Fibroblast of villous mesenchyme (primary cell): ENCODE data around the gene TPBGL. TPM values are rescaled to one million over a fixed set of nuclear protein-coding genes. Genes with fewer than 3 reads are reported as not detected.

ENCODE experiments used
- DNase-seq: peaks from one replicate; pipeline ENCODE4 v3.0.0-alpha.2; 2010; ENCODE audit warnings: low read depth
- H3K4me3 ChIP-seq: 2 replicates; pipeline ENCODE4 v1.5.1; 2011; ENCODE audit warnings: low read depth, mild to moderate bottlenecking, low read length
- total RNA-seq: library from RNA; depleted of rRNA; stranded (reverse); fragments of >200 nt; gene quantifications from 2 replicates; pipeline ENCODE4 v1.2.3, GENCODE V29; 2012
- TF ChIP-seq, protein P1 (sequence below): IDR thresholded peaks from 2 replicates; pipeline ENCODE4 v1.5.1; 2012; ENCODE audit warnings: low read depth, mild to moderate bottlenecking, low read length; ENCODE audit not compliant: insufficient read depth

The TPBGL gene
- total RNA-seq, 1 donor = not detected

DNA sequence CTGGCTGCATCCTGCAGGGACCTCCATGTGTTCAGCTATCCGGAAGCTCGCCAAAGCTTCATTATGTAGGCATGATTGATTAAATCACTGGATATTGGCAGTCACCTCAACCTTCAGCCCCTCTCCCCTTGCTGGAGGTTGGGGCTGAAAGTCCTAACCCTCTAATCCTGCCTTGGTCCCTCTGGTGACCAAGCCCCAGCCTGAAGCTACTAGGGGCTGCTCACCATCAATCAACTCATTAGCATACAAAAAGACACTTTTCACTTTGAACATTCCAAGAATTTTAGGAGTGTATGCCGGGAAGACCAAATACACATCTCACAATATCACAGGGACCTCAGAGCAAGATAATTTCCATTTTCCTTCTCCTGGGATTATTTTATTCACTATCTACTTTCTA is 38.8 kb upstream of the TPBGL start:
- TF ChIP-seq, protein P1, sequence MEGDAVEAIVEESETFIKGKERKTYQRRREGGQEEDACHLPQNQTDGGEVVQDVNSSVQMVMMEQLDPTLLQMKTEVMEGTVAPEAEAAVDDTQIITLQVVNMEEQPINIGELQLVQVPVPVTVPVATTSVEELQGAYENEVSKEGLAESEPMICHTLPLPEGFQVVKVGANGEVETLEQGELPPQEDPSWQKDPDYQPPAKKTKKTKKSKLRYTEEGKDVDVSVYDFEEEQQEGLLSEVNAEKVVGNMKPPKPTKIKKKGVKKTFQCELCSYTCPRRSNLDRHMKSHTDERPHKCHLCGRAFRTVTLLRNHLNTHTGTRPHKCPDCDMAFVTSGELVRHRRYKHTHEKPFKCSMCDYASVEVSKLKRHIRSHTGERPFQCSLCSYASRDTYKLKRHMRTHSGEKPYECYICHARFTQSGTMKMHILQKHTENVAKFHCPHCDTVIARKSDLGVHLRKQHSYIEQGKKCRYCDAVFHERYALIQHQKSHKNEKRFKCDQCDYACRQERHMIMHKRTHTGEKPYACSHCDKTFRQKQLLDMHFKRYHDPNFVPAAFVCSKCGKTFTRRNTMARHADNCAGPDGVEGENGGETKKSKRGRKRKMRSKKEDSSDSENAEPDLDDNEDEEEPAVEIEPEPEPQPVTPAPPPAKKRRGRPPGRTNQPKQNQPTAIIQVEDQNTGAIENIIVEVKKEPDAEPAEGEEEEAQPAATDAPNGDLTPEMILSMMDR = no peak
- H3K4me3 ChIP-seq = no peak overlapping the region
- DNase-seq = no peak

DNA sequence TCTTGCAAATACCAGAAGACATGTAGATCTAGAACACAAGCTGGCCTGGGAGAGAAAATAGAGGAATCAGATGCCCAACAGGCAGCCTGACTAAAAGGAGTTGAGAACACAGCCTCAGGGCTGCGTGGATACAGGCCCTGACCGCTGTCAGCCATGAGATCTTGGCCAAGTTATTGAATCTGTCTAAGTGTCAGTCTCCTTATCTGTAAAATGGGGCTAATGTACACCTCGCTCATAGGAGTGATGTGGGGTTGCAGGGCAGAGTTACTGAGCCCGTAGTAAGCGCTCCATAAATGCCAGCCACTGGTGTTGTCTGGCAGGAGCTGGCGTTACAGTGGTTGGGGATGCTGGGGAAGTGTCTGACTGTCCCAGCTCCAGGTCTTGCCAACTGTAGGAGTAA is 38.4 kb upstream of the TPBGL start:
- no peak overlapping the region for H3K4me3 ChIP-seq
- TF ChIP-seq, protein P1 = no peak
- DNase-seq = no peak

DNA sequence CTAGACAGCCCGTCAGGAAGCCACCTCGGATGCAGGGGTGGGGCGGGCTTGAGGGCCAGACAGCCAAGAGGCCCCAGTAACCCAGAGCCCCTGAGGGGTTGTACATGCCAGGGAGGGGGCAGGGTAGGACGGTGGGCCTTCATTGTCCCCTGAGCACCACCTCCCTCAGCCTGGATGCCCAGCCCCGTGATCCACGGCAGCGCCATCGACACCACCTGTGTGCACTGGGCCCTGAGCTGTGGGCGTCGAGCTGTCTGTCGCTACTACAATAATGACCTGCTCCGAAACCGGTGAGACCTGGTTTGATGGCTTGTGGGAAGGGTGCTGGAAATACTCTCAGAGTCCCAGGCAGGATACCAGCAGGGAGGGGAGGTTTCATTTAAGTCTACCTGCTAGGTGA is 37.4 kb upstream of the TPBGL start:
- DNase-seq = no peak
- no peak overlapping the region for H3K4me3 ChIP-seq

DNA sequence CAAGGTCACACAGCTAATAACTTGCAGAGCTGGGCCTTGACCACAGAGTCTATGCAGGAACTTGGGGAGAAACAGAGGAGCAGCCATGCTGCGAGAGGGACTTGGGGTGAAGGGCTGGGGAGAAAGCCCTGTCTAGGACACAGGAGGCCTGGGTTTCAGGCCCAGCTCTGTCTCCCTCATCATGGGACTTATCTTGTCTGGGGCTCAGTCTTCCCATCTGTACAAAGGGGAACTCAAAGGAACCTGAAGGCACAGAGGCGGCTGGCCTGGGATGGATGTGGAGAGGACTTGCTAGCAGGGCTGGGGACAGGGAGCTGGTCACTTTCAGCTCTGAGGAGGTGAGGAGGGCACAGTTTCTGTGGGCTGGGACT is 36.9 kb upstream of the TPBGL start:
- H3K4me3 ChIP-seq = no peak overlapping the region
- TF ChIP-seq, protein P1 = no peak
- no peak for DNase-seq

More for the DNA sequence above, 37.4 kb upstream of the TPBGL start:
- TF ChIP-seq, protein P1 = no peak

DNA sequence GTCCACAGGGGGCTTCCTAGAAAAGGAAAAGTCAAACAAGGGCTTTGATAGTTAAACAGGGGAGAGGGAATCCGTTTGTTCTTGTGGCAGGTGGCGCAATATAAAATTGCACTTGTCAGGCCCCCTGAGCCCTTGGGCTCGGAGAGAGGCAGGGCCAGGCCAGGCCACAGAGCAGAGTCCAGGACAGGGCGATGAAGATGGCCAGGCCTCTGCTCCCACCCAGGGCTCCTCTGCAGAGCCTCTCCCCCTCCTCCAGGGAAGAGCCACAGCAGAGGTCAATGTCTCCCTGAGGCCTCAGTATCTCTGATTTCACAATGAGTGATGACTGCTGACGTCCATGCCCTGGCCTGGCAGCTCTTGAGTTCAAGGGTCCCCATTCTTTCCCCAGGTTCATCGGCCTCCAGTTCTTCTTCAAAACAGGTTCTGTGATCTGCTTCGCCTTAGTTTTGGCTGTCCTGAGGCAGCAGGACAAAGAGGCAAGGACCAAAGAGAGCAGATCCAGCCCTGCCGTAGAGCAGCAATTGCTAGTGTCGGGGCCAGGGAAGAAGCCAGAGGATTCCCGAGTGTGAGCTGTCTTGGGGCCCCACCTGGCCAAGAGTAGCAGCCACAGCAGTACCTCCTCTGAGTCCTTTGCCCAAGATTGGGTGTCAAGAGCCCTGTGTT is 36.4 kb upstream of the TPBGL start:
- no peak for DNase-seq
- TF ChIP-seq, protein P1 = no peak
- no peak overlapping the region for H3K4me3 ChIP-seq

DNA sequence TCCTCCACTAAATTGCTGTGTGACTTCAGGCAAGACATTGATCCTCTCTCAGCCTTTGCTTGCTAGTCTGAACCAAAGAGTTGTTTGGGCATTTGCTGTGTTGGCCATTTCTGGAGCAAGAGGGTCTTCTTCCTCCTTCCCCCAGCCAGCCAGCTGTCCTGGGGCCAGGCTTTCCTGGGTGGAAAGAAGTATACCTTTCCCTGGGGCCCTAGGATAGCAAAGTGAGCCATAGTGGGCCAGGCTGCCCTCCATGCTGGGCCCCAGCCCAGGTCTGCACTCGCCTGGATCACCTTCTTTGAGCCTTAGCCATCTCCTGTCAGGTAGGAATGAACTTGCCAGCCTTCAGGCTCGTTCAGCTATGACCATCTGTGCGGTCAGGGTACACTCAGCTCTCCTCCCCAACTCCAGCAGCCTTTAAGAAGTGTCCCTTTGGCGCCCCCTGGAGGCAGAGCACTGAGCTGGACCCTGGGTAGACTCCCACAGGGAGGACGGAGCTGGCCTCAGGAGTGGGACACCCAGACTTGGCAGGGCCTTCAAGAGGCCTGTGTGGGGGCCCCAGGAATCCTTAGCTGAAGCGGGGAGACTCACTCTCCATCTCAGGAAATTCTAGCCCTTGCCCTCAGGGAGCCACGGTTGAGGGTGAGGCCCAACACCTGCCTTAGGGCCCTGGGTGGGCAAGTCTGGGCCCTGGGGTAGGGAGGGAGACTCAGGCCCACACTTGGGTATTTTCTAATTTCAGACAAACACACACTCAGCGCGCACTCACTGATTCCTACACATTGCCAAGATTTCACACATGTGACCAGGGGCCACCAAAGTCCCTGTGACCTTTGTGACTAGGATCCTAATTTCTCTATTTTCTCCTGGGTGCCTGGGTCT is 35.6 kb upstream of the TPBGL start:
- no peak overlapping the region for H3K4me3 ChIP-seq
- DNase-seq = peak; percentile 83
- TF ChIP-seq, protein P1 = peak; percentile 97
